SK-N-MC (cell line): Measurements from ENCODE around the gene OR6C65.

ENCODE experiments used
- EZH2 ChIP-seq: fragments of 200-600 bp; sonication (generic); IDR thresholded peaks from one replicate; pipeline ENCODE4 v1.6.1; 2017; ENCODE audit warnings: antibody characterized with exemption
- FOXP2 ChIP-seq: optimal IDR thresholded peaks from 2 replicates; pipeline ENCODE3; 2011; ENCODE audit warnings: mild to moderate bottlenecking, moderate library complexity; ENCODE audit not compliant: insufficient read depth; ENCODE audit errors: extremely low read length, control extremely low read depth
- POLR2AphosphoS5 ChIP-seq: IDR thresholded peaks from 2 replicates; pipeline ENCODE4 v1.6.1; 2012; ENCODE audit warnings: mild to moderate bottlenecking, low read depth, low read length, borderline replicate concordance

DNA sequence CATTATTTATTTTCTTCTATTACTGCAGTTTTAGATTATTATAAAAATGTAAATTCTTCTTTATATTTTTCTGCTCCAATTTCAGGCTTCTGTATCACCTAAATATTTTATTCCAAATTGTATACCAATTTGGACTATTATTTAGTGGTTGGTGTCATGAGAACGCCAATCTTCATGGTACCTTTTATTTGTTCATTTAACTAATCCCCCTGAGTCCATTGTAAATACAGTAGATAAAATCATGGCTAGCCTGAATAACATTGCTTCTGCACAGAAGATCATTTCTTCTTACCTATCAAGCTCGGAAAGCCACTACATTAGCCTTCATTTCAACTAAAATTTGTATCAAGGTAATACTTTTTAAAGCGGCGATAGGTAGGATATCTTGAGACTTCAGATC, 37.7 kb upstream of the OR6C65 start, which contains the start of gene OR6C75:
- TF ChIP-seq EZH2 (no peak), POLR2AphosphoS5 (no peak), FOXP2 (no peak)
